GM23338 (cell line): ENCODE data around the gene EEA1. TPM values are rescaled to one million over a fixed set of nuclear protein-coding genes. Genes with fewer than 3 reads are reported as not detected.

Source experiments
- ATAC-seq: fragments of 200-7000 bp; cut with Tn5 transposase; 3 replicates; pipeline ENCODE4 v1.9.1; 2020
- DNase-seq: peaks from one replicate; pipeline ENCODE4 v3.0.0-alpha.2; 2015; ENCODE audit warnings: low spot score
- H2AFZ ChIP-seq: fragments of 200-600 bp; sonication (generic); 2 replicates; pipeline ENCODE4 v1.8.0; 2016; ENCODE audit warnings: antibody characterized with exemption, mild to moderate bottlenecking, moderate library complexity
- H3F3A ChIP-seq: fragments of 200-600 bp; sonication (generic); replicated peaks from 2 replicates; pipeline ENCODE4 v1.8.0; 2017; ENCODE audit warnings: antibody characterized with exemption, mixed run types, low read depth
- H3K27ac ChIP-seq: fragments of 200-600 bp; sonication (generic); 2 replicates; pipeline ENCODE4 v1.6.1; 2016; ENCODE audit warnings: low read depth
- H3K27me3 ChIP-seq: fragments of 200-600 bp; sonication (generic); 2 replicates; pipeline ENCODE4 v1.8.0; 2016; ENCODE audit warnings: mild to moderate bottlenecking, mixed run types, moderate library complexity; ENCODE audit not compliant: insufficient read depth
- H3K36me3 ChIP-seq: fragments of 200-600 bp; sonication (generic); 2 replicates; pipeline ENCODE4 v1.8.0; 2016; ENCODE audit warnings: mild to moderate bottlenecking; ENCODE audit not compliant: insufficient read depth
- H3K4me1 ChIP-seq: fragments of 200-600 bp; sonication (generic); 2 replicates; pipeline ENCODE4 v1.8.0; 2016; ENCODE audit warnings: mild to moderate bottlenecking, moderate library complexity; ENCODE audit not compliant: insufficient read depth
- H3K4me2 ChIP-seq: fragments of 200-600 bp; sonication (generic); 2 replicates; pipeline ENCODE4 v1.7.1; 2017; ENCODE audit warnings: mixed run types
- H3K4me3 ChIP-seq: fragments of 200-600 bp; sonication (generic); 2 replicates; pipeline ENCODE4 v1.6.1; 2016; ENCODE audit warnings: mixed run types
- H3K79me2 ChIP-seq: fragments of 200-600 bp; sonication (generic); replicated peaks from 2 replicates; pipeline ENCODE4 v1.8.0; 2017; ENCODE audit warnings: mild to moderate bottlenecking; ENCODE audit not compliant: insufficient read depth
- H3K9me2 ChIP-seq: fragments of 200-600 bp; sonication (generic); 2 replicates; pipeline ENCODE4 v1.8.0; 2017; ENCODE audit not compliant: insufficient read depth
- H4K20me1 ChIP-seq: fragments of 200-600 bp; sonication (generic); replicated peaks from 2 replicates; pipeline ENCODE4 v1.8.0; 2017; ENCODE audit warnings: mild to moderate bottlenecking; ENCODE audit not compliant: insufficient read depth
- H3K27ac Mint-ChIP-seq: 2 replicates; pipeline ENCODE4 v1.8.0; 2020; ENCODE audit warnings: inconsistent platforms, mild to moderate bottlenecking, moderate library complexity, mixed read lengths
- H3K27me3 Mint-ChIP-seq: 3 replicates; pipeline ENCODE4 v1.8.0; 2022; ENCODE audit warnings: low read depth, mild to moderate bottlenecking, moderate library complexity, mixed read lengths, inconsistent platforms; ENCODE audit not compliant: insufficient read depth, poor library complexity
- H3K36me3 Mint-ChIP-seq: 3 replicates; pipeline ENCODE4 v1.8.0; 2021; ENCODE audit warnings: low read depth, mild to moderate bottlenecking, inconsistent platforms, moderate library complexity, mixed read lengths
- H3K4me1 Mint-ChIP-seq: 3 replicates; pipeline ENCODE4 v1.8.0; 2020; ENCODE audit warnings: mild to moderate bottlenecking, inconsistent platforms, mixed read lengths
- H3K4me3 Mint-ChIP-seq: 3 replicates; pipeline ENCODE4 v1.8.0; 2021; ENCODE audit warnings: moderate library complexity, mild to moderate bottlenecking, inconsistent platforms, mixed read lengths
- H3K9me3 Mint-ChIP-seq: 3 replicates; pipeline ENCODE4 v1.8.0; 2020; ENCODE audit warnings: moderate library complexity, mild to moderate bottlenecking, inconsistent platforms, mixed read lengths
- NANOG ChIP-seq: IDR thresholded peaks from 2 replicates; pipeline ENCODE4 v1.6.1; 2016; ENCODE audit warnings: antibody characterized with exemption, borderline replicate concordance
- POLR2AphosphoS5 ChIP-seq: IDR thresholded peaks from 2 replicates; pipeline ENCODE4 v1.6.1; 2016; ENCODE audit warnings: antibody characterized with exemption, low read depth
- ZNF331 ChIP-seq: fragments of 250-450 bp; sonication (Bioruptor Pico); IDR thresholded peaks from 2 replicates; pipeline ENCODE4 v1.5.0; 2020; ENCODE audit warnings: low read depth, mild to moderate bottlenecking, moderate library complexity
- polyA plus RNA-seq: library from polyadenylated mRNA; unstranded; fragments of >200 nt; fragmentation: Nextera tagmentation; extraction: Ambion mirVana; gene quantifications from 2 replicates; pipeline ENCODE4 v1.2.1, GENCODE V29; 2016
- total RNA-seq: library from RNA; depleted of rRNA; stranded (reverse); fragments of >200 nt; shearing (Covaris generic); gene quantifications from 2 replicates; pipeline ENCODE4 v1.2.3, GENCODE V29; 2014
- TF ChIP-seq, protein P1 (sequence below): fragments of 250-450 bp; sonication (Bioruptor Pico); IDR thresholded peaks from 2 replicates; pipeline ENCODE4 v1.5.0; 2020; ENCODE audit warnings: mild to moderate bottlenecking, moderate library complexity

The EEA1 gene
- total and polyA plus RNA-seq, 2 experiments from 2014 or later: 10.0 to 41.1 TPM

DNA sequence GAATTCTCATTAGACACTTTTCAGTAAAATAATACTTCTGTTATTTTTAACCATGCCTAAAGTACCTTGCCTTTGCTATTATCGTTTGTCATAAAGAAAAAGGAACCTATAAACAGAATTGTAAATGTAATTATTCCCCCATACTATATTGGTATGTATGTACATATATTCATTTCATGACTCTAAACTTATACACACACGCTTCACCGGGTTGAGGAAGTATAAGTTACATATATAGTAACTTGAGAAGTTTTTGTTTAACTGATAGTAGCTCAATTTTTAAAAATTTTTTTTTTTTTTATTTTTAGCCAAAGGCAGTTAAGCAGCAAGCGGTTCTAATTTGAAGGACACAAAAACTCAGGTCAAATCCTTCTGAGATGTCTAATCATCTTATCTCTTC, 118.7 kb downstream of the EEA1 start:
- peaks cover 5% of the 10 kb centered on the region; the same call in 2 of the 3 replicates for H3K36me3 Mint-ChIP-seq

More for the DNA sequence above, 118.7 kb downstream of the EEA1 start:
- DNase-seq: no peak
- Histone ChIP-seq H3K27ac (no peak overlapping the region), H3F3A (no peaks in the 10 kb centered on the region), H4K20me1 (no peaks in the 10 kb centered on the region), H3K9me2 (no peaks in the 10 kb centered on the region; the same call in 1 of the 2 replicates), H3K27me3 (no peaks in the 10 kb centered on the region), H3K36me3 (no peaks in the 10 kb centered on the region), H3K79me2 (no peaks in the 10 kb centered on the region), H3K4me2 (no peak overlapping the region), H3K4me3 (no peak overlapping the region), H3K4me1 (no peaks in the 10 kb centered on the region), H2AFZ (no peak overlapping the region)
- ATAC-seq: no peak
- H3K27me3 Mint-ChIP-seq: no peaks in the 10 kb centered on the region
- no peak for TF ChIP-seq ZNF331 (CRISPR knock-in tag)
- no peak for TF ChIP-seq POLR2AphosphoS5
- TF ChIP-seq, protein P1, sequence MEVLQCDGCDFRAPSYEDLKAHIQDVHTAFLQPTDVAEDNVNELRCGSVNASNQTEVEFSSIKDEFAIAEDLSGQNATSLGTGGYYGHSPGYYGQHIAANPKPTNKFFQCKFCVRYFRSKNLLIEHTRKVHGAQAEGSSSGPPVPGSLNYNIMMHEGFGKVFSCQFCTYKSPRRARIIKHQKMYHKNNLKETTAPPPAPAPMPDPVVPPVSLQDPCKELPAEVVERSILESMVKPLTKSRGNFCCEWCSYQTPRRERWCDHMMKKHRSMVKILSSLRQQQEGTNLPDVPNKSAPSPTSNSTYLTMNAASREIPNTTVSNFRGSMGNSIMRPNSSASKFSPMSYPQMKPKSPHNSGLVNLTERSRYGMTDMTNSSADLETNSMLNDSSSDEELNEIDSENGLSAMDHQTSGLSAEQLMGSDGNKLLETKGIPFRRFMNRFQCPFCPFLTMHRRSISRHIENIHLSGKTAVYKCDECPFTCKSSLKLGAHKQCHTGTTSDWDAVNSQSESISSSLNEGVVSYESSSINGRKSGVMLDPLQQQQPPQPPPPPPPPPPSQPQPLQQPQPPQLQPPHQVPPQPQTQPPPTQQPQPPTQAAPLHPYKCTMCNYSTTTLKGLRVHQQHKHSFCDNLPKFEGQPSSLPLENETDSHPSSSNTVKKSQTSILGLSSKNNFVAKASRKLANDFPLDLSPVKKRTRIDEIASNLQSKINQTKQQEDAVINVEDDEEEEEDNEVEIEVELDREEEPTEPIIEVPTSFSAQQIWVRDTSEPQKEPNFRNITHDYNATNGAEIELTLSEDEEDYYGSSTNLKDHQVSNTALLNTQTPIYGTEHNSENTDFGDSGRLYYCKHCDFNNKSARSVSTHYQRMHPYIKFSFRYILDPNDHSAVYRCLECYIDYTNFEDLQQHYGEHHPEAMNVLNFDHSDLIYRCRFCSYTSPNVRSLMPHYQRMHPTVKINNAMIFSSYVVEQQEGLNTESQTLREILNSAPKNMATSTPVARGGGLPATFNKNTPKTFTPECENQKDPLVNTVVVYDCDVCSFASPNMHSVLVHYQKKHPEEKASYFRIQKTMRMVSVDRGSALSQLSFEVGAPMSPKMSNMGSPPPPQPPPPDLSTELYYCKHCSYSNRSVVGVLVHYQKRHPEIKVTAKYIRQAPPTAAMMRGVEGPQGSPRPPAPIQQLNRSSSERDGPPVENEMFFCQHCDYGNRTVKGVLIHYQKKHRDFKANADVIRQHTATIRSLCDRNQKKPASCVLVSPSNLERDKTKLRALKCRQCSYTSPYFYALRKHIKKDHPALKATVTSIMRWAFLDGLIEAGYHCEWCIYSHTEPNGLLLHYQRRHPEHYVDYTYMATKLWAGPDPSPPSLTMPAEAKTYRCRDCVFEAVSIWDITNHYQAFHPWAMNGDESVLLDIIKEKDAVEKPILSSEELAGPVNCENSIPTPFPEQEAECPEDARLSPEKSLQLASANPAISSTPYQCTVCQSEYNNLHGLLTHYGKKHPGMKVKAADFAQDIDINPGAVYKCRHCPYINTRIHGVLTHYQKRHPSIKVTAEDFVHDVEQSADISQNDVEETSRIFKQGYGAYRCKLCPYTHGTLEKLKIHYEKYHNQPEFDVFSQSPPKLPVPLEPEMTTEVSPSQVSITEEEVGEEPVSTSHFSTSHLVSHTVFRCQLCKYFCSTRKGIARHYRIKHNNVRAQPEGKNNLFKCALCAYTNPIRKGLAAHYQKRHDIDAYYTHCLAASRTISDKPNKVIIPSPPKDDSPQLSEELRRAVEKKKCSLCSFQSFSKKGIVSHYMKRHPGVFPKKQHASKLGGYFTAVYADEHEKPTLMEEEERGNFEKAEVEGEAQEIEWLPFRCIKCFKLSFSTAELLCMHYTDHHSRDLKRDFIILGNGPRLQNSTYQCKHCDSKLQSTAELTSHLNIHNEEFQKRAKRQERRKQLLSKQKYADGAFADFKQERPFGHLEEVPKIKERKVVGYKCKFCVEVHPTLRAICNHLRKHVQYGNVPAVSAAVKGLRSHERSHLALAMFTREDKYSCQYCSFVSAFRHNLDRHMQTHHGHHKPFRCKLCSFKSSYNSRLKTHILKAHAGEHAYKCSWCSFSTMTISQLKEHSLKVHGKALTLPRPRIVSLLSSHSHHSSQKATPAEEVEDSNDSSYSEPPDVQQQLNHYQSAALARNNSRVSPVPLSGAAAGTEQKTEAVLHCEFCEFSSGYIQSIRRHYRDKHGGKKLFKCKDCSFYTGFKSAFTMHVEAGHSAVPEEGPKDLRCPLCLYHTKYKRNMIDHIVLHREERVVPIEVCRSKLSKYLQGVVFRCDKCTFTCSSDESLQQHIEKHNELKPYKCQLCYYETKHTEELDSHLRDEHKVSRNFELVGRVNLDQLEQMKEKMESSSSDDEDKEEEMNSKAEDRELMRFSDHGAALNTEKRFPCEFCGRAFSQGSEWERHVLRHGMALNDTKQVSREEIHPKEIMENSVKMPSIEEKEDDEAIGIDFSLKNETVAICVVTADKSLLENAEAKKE (CRISPR knock-in tag): no peak
- no peak for TF ChIP-seq NANOG
- H3K4me1 Mint-ChIP-seq: no peaks in the 10 kb centered on the region
- H3K27ac Mint-ChIP-seq: no peak overlapping the region
- H3K4me3 Mint-ChIP-seq: no peak overlapping the region
- no peaks in the 10 kb centered on the region for H3K9me3 Mint-ChIP-seq
